Anterior cingulate cortex (tissue), 58 donors: ENCODE data around the gene MAN2A1.

Experiments used
- DNase-seq, 58 donors: peaks; one replicate each; lab custom pipeline; 2025; lab: John Stamatoyannopoulos, UW

Gene MAN2A1

GRCh38 chr5:109678447-109678846 lies 11.3 kb upstream of the MAN2A1 start:
- no peak for DNase-seq

GRCh38 chr5:109681763-109682162 lies 8.0 kb upstream of the MAN2A1 start:
- DNase-seq: no peak

- DNase-seq: no peak
Measured at GRCh38 chr5:109682383-109682782, 7.3 kb upstream of the MAN2A1 start.

- no peak for DNase-seq
Measured at GRCh38 chr5:109685916-109686315, 3.8 kb upstream of the MAN2A1 start.

- DNase-seq: peak in 5 of 58 donors; percentile 15 to 66 (median 50)
Measured at GRCh38 chr5:109688630-109688969, 1.1 kb upstream of the MAN2A1 start.

- peak in 57 of 58 donors; percentile 32 to 94 (median 82) for DNase-seq
Measured at GRCh38 chr5:109688970-109689739, 572 bp upstream of the MAN2A1 start.

GRCh38 chr5:109690242-109690974 lies 681 bp downstream of the MAN2A1 start:
- peak in 17 of 58 donors; percentile 15 to 70 (median 41) for DNase-seq

GRCh38 chr5:109690975-109691574 lies 1.3 kb downstream of the MAN2A1 start:
- peak in 57 of 58 donors; percentile 12 to 86 (median 66) for DNase-seq

GRCh38 chr5:109691996-109692395 lies 2.3 kb downstream of the MAN2A1 start:
- no peak for DNase-seq

- DNase-seq: peak in 5 of 58 donors; percentile 5 to 24 (median 14)
Measured at GRCh38 chr5:109692852-109693251, 3.1 kb downstream of the MAN2A1 start.

- no peak for DNase-seq
Measured at GRCh38 chr5:109693535-109694400, 4.0 kb downstream of the MAN2A1 start.

GRCh38 chr5:109694451-109694891 lies 4.7 kb downstream of the MAN2A1 start:
- DNase-seq: no peak

GRCh38 chr5:109695005-109695926 lies 5.5 kb downstream of the MAN2A1 start:
- DNase-seq: no peak

- DNase-seq: no peak
Measured at GRCh38 chr5:109697339-109697738, 7.6 kb downstream of the MAN2A1 start.

- no peak for DNase-seq
Measured at GRCh38 chr5:109700516-109701153, 10.9 kb downstream of the MAN2A1 start.

- no peak for DNase-seq
Measured at GRCh38 chr5:109701252-109701651, 11.5 kb downstream of the MAN2A1 start.

- no peak for DNase-seq
Measured at GRCh38 chr5:109701792-109702191, 12.1 kb downstream of the MAN2A1 start.

- DNase-seq: no peak
Measured at GRCh38 chr5:109703166-109703565, 13.4 kb downstream of the MAN2A1 start.

- DNase-seq: no peak
Measured at GRCh38 chr5:109703829-109704228, 14.1 kb downstream of the MAN2A1 start.
